Effector CD4-positive, alpha-beta T cell (primary cell): ENCODE measurements around the gene ITFG1.
A peak's percentile ranks its signal among the peaks of the same experiment; 100 is the strongest.

Experiments
- DNase-seq: peaks from one replicate; pipeline ENCODE4 v3.0.0-alpha.2; 2020
- total RNA-seq: gene quantifications from one replicate; lab custom pipeline; 2026; lab: John Stamatoyannopoulos, UW

Gene ITFG1
- 34.0 reads per million, percentile 59 among the genes with 10 or more reads in this experiment for total RNA-seq

DNA sequence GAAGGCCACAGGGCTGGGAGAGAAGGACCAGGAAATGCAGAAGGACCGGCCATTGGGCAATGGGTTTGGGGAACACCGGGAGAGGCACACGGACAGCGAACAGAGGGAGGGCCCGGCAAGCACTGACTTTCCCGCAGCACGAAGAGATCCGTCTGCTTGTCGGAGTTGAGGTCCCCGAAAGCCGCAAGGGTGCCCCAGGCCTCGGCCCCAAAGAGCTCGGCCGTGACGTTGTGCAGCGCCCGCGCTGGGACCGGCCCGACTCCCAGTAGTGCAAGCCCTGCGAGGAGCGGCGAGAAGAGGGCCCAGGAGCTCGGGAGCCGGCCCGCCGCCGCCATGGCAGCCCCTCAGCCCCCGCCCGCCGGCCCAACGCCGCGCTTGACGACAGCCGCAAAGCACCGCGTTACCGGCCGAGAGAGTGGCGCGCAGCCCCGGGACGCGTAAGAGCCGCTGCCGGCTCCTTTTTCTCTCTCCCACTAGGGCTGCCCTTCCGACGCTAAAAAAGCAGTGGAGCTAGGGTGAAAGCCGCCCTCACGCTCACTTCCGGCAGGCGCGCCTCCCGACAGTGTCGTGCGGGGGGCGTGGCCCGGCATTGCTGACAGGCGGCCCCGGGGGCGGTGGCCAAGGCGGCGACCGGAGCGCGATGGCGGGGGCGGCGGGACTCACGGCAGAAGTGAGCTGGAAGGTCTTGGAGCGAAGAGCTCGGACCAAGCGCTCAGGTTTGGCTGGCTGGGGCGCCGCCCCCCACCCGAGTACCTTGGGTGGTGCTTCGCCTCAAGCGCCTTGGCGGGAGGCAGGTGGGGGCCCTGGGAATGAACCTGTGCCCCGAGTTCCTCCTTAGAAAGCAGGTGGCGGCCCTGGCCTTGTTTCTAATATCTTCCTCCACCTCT lies at the start of gene ITFG1, which contains the start of gene PHKB:
ITFG1 (minus strand) TSS at position 353 of the 887 bp plus-strand sequence; CDS start at position 335, 18 bp downstream.
PHKB (plus strand) TSS at position 621 of the 887 bp plus-strand sequence; CDS start at position 641, 20 bp downstream.
- DNase-seq, result peak; percentile 96

DNA sequence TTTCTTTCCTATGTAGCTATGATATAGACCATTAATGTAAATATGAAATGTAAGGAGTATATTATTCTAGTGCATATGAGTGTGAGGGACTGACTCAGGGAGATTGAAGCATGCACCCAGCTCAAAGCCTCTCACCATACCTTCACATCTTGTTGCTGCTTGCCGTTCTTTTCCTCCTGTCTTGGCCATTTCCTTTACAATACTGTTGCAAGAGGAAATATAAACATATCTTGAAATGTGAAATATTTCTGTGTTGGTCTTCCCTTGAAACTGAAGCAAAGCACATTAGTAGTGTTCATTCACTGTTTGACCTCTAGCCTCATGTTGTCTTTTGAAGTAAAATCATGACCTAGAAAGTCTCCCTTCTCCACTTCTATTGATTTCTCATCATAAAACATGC lies 46.8 kb upstream of the ITFG1 start:
- DNase-seq, result no peak

DNA sequence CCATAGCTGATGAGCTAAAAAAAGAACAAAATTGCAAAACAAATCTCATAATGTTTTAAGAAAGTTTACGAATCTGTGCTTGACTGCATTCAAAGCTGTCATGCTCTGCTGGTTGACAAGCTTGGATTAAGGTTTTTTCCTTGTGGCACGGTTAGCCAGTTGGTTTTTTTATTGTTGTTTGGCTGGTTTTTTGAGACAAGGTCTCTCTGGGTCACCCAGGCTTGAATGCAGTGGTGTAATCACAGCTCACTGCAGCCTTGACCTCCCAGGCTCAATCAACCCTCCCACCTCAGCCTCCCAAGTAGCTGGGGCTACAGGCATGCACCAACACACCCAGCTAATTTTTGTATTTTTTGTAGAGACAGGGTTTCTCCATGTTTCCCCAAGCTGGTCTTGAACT lies 45.9 kb upstream of the ITFG1 start:
- no peak for DNase-seq

DNA sequence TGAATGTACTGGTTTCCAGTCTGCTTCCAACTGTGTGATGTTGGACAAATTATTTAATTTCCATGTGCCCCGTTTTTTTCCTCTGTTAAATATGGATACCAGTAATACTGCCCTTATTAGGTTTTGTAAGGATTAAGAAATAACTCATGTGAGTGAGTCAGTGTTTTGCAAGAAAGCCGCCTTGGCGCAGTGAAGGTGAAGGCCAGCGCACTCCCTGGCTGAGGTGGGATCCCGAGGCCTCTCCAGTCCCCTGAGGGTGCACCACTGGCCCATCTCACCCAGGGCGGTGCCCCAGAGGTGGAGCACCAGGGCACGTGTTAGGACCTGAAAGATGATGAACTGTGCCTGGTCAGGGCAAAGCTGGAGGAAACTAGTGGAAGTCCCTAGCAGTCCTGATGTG lies 43.7 kb upstream of the ITFG1 start:
- no peak for DNase-seq

DNA sequence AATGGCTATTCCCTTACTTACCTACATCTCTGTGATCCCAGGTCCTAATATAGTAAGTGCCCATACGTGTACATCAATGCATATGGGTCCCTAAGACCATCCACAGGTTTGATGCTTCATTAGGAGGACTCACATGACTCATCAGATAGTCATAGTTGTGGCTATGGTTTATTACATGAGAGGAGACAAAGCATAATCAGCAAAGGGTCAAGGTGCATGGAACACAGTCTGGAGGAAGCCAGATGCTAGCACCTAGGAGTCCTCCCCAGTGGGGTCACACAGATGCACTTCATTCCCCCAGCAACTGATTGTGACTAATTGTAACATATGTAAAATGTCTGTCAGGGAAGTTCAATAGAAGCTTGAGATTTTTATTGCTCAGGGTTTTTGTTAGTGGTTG lies 43.1 kb upstream of the ITFG1 start:
- DNase-seq, result no peak

DNA sequence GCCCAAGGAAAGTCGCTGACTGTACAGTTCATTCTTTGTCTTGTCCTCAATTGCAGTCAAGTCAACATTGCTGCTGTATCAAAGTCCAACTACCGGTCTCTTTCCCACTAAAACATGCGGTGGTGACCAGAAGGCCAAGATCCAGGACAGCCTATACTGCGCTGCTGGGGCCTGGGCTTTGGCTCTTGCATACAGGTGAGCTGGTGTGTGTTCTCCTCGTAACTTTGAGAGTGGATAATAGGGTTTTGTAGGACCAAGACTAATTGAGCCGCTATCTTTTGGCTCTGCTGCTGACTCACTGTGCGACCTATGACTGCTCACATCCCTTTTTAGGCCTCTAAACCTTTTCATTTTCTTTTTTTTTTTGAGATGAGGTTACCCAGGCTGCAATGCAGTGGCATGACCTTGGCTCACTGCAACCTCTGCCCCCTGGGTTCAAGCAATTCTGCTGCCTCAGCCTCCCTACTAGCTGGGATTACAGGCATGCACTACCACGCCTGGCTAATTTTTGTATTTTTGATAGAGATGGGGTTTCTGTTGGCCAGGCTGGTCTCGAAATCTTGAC lies 38.9 kb upstream of the ITFG1 start:
- no peak for DNase-seq

DNA sequence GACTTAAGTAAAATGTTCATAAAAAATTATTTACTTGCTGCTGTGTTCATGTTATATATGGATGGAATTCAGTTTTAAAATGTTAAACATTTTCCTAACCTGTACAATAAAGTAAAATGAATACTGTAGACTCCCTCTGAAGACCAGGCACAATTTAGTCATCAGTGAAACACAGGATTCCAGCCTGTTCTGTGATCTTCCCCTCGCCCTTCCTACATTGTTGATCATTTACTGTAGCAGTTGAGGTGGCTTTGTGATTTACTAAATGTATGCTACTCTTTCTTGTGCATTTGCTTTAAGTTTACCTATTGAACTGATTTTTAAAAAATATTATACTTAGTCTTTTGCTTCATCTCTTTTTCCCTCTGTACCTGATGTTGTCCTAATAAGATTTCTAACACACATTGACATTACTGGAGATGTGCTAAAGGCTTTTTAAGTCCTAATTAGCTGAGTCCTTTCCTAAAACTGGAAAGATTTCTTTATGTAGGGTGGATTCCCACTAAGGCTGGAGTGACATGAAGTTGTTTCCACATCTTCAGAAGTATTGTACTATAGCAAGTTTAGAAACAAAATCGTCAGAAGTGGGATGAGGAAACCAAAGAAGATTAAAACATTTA lies 38.3 kb upstream of the ITFG1 start:
- no peak for DNase-seq

DNA sequence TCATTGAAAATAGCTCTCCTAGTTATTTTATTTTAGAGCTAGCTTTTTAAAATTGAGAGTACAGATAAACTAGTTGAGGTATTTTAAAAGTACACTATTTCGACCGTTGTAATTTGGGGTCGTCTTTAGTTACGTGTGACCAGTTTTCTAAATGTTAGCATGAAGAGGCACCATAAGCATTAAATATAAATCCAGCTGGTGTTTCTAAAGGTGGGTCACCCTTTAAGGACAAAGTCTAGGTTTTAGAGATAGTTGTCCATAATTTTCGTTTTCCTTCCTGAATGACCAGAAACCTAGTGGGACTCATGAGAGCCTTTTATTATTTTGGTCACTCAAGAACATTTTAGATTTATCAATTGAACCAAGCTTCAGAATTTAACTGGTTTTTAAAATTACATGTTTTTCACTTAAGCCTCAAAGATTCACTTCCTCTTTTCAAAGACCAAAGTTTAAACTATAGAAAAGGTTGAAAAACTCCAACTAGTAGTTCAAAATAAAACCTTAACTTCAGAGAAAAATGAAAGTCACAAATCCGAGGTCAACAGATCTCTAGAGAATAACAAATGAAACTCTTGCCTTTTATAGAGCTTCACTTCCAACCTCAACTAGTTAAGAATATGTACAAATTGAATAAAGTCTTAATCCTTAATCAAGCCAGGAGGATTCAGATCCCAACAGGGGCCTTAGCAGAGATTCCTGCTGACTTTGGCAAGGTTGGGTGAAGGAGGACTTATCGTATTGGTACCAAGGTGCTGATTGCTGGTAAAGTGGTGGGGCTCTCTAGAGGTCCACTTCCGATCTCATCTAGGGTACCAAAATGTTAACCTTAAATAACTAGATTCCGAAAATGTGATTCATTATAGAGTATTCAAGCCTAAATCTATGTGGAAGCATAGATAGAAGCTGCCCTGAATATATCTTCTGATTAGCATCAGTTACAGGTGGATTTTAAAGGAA lies 32.8 kb upstream of the ITFG1 start:
- no peak for DNase-seq

DNA sequence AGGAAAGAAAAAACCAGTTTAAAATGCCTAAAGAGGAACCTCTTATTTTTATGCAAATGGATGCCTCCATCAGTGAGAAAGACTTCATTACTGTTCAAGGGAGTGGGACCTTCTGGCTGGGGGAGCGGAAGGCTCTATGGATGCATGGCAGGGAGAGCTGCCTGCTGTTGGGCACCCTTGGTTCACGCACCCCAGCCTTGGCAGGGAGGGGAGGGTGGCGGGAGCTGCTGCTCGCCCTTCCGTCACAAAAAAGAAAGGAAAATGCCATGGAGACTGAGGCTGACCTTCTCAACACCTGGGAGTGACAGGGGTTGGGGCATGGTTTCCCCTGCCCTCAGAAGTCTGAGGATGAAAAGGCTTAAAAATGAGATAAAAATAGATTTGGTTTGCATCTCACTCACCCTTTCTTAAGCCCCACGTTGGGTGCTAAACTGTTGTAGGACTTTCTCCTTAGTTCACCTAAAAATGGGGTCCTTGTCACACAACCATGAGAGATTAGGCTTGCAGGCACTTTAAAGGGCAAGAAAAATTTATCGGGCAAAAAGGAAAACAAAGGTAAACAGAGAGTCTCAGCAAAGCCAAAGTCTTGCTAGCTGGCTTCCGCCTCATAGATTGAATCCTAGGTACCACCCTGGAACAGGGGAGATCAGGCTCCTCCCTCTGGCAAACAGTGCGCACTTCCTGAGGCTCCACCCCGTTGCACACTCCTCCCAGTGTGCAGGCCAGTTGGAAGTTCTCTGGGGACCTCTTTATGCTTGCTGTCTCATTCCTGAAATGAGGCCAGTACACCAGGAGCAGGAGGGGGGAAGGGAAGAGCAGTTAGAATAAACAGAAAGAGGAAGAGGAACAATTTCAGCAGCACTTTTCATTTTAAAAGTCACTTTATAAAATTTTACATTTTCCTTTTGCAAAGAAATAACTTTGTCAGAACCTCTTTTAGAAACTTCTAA lies 31.8 kb upstream of the ITFG1 start:
- no peak for DNase-seq

DNA sequence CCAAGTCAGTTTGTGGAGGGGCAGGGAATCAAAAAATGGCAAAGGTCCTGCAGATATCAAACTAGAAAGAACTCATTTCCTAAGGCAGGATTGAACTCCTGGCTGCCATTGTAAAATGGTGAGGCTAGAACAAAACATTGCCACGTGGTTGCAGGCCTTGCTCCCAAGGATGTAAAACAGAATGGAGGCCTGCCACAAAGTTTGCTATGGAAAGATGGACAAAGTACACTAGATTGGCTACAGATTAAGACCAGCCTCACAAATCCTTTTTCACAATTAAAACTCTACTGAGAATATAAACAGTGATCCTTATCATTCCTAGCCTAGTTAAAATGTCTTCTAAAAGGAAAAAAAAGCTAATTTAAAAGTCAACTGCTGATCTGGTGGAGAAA lies 31.2 kb upstream of the ITFG1 start:
- DNase-seq, result no peak

DNA sequence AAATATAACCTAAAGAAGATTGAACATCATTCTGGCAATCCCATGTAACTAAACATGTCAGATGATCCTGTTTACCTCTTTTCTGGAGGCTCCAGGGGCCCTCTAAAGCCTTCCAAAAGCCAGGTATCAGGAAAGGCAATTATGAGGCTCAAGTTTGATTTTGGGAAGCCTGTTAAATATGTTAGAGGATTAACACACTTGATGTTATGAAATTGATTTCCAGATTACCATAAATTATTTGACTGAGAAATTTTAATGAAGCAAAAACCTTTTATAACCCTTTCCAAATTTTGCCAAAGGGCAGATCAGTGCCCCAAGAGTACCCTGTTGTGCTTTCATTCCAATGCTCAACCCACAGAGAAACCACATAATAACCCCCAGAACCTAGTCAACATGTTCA lies 29.6 kb upstream of the ITFG1 start:
- DNase-seq, result no peak

DNA sequence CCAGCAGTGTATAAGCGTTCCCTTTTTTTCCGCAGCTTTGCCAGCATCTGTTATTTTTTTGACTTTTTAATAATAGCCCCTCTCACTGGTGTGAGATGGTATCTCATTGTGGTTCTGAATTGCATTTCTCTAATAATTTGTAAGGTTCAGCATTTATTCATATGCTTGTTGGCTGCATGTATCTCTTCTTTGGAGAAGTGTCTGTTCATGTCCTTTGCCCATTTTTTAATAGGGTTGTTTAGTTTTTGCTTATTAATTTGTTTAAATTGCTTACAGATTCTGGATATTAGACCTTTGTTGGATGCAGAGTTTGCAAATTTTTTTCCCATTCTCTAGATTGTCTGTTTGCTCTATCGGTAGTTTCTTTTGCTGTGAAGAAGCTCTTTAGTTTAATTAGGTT lies 27.2 kb upstream of the ITFG1 start:
- no peak for DNase-seq

DNA sequence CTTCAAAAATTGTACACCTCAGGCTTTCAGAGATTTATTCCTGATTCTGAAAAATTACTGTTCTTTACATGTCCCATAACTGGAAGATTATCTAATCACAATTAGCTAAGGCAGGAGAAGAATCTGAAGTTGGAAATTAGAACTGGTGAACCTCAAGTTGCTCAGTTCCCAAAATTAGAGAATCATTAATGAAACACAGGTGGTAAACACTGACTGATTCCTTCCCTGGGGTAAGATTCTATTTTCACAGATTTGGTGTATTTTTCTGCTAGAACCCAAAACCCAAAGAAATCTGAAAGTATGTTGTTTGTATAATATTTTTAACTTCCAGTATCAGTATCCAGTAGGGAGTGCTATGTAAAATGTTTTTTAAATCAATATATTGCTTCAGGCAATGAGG lies 26.0 kb upstream of the ITFG1 start:
- DNase-seq, result no peak

DNA sequence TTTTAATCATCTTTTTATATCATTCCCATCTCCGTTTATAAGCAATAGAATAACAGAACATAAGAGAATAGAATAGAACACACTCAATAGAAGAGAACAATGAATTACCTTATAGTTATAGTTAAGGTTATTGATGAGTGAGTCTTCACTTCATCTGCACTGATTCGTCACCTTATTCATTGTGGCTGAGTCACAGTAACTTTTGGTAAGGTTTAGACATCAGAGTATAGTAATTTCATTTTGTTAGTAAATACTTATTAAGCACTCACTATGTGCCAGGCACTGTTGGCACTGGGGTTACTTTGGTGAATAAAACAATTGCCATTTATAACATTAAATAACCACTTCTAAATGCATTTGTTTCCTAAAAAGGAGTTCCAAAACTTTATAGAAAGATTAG lies 22.8 kb upstream of the ITFG1 start:
- DNase-seq, result no peak

DNA sequence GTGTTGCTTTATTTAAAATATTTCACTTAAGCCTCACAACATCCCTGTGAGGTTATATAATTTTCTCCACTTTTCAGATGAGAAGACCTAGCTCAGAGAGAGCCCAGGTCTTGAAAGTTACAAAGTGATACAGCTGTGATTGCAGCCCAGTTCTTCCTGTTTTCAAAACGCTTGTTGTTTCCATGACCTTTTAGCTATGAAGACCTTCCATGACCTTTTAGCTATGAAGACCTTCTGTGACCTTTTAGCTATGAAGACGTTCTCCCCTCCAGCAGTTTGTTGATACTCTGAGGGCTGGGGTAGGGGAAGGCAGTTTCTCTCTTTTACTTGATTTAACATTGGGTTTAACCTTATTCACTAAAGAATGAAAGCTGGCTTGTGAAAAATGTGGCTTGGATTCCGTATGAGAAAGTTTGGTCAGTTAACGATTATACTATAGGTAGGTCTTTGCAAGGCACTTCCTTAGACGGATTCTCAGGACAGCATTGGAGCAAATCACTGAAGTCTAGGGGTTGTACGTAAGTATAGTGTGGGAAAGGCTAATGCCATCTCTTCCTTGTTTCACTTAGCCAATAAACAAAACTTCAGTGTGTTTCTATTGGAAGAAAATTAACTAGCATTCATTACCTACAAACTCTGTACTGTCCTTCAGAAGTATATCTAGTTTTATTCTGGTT lies 21.0 kb upstream of the ITFG1 start:
- no peak for DNase-seq

DNA sequence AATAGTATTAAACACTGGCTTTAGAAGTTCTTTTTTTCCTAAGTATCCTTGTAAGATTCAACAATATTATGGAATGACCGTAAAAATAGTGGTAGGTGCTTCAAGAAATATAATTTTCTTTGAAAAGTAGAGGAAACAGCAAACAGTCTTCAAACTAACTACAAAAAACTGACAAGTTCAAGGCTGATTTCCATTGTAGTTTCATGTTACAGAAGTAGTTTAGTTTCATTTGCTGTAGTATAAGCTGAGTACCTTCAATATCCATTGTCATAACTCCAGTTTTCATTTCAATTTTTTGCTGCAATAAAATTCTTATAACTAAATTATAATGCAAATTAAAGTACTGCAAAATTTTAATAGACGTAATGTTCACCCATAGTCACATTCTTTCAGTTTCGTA lies 19.5 kb upstream of the ITFG1 start:
- DNase-seq, result no peak

DNA sequence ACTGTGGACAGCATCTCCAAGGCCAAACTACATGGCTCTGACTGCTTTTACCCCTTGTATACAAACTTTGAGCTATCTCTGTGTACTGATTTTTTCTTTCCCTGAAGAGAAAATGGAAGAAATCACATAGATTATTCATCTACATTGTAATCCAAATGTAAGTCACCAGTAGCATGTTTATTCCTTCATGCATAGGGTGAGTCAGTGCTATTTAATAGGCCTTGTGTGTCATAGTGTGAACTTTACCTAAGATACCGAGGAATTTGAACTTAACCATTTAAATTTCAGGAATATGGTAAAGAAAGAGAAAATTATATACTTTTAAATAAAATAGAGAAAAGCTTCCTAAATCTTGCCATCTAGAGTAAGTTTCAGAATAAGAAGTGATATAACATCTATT lies 16.8 kb upstream of the ITFG1 start:
- no peak for DNase-seq

DNA sequence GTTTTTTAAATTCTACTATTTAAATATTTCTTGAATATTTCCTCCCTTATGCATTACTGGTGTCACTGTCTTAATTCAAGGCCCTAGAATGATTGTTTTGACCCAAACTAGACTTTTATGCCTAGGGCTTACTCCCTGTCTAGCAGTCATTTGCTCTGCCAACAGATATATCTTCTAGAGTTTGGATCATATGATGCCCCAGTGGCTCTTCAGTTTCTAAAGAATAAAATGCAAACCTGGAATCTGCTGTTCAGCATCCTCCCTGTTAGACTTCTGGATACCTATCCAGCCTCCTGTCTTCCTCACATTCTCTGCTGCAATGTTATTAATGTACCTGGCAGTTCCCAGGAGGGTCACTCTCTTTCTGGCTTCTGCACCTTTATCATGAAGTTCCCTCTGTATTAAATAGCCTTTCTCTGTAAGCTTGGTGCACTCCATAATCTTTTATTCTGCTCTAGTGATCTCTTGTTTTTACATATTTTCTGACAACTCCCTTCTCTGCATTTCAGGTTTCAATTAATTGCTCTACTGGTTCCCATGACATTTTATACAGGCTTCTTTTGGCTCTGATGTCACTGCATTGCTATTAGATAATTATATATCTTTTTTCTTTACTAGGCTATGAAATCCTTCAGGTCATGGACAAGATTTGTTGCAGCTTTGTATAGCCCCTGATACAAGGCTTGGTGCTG lies 15.9 kb upstream of the ITFG1 start:
- no peak for DNase-seq

DNA sequence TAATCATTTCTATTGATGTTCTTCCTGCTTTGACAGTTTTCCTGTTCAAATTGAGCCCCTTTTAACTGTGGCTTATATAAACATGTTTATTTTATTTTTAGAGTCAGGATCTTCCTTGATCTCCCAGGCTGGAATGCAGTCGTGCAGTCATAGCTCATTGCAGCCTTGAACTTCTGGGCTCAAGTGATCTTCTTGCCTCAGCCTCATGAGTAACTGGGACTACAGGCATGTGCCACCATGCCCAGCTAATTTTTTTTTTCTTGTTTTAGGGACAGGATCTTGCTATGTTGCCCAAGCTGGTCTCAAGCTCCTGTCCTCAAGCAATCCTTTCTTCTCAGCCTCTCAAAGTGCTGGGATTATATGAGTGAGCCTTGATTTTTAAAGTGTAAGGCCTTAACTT lies 14.9 kb upstream of the ITFG1 start:
- no peak for DNase-seq

DNA sequence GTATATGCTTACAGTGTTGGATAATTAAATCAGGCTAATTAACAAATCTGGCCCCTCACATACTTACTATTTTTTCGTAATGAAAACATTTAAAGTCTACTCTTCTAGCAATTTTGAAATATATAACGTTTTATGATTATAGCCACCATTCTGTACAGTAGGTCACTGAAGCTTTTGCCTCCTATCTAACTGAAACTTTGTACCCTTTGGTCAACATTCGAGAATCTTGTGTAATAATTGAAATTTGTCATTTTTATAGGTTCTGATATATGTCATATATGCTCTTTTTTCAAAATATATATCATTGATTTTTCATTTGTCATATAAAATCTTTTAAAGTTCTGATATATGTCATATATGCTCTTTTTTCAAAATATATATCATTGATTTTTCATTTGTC lies 12.9 kb upstream of the ITFG1 start:
- DNase-seq, result no peak
